HepG2 (cell line): ENCODE results near the gene ANKRD37. TPM values are rescaled to one million over a fixed set of nuclear protein-coding genes. Genes with fewer than 3 reads are reported as not detected.

ENCODE experiments used
- ATAC-seq: fragments of 200-7000 bp; cut with Tn5 transposase; 3 replicates; pipeline ENCODE4 v1.9.1; 2020; ENCODE audit warnings: mild to moderate bottlenecking, moderate library complexity
- BruUV-seq: library from RNA; stranded (reverse); fragments of 400-500 nt; replicated peaks from 2 replicates; lab custom pipeline; 2021; lab: Mats Ljungman, UMichigan
- CTCF ChIA-PET: fragments of 300-600 bp; formaldehyde crosslinking; extraction: SDS; loops from one replicate; lab custom pipeline; 2021; ENCODE audit warnings: low total read pairs, inconsistent platforms, low intra/inter-chr PET ratio; lab: Yijun Ruan, JAX
- POLR2A ChIA-PET: fragments of 350-600 bp; sonication (Branson Sonifier 250); formaldehyde crosslinking; loops from one replicate; lab custom pipeline; 2020; ENCODE audit warnings: antibody characterized with exemption, inconsistent platforms; lab: Yijun Ruan, JAX
- DNase-seq: peaks from one replicate; pipeline ENCODE4 v3.0.0-alpha.2; 2015; ENCODE audit warnings: low spot score
- FAIRE-seq: peaks from 3 replicates; lab custom pipeline; 2011; peaks lifted over from hg19 to GRCh38; lab: Jason Lieb, UNC
- H2AFZ ChIP-seq: one replicate; pipeline ENCODE4 v1.6.1; 2011; ENCODE audit warnings: low read length, inconsistent platforms
- H3K27ac ChIP-seq: fragments of 300-600 bp; 3 replicates; pipeline ENCODE4 v1.8.0; 2011; ENCODE audit warnings: mixed run types, mild to moderate bottlenecking, mixed read lengths, low read length, inconsistent platforms; ENCODE audit not compliant: insufficient read depth; ENCODE audit errors: extremely low read length
- H3K27me3 ChIP-seq, 2 experiments: fragments of 200-600 bp in 1 of 2; 2 replicates in 1 of 2; 3 replicates in 1 of 2; pipeline versions ENCODE4 v1.6.0 to v1.8.0; 2011; ENCODE audit warnings: low read length in 2 of 2, mild to moderate bottlenecking in 2 of 2, moderate library complexity in 2 of 2, inconsistent platforms in 1 of 2; ENCODE audit not compliant: insufficient read depth in 2 of 2, control insufficient read depth in 1 of 2
- H3K36me3 ChIP-seq, 2 experiments: fragments of 200-600 bp in 1 of 2; replicated peaks in 1 of 2; 2 replicates in 1 of 2; 3 replicates in 1 of 2; pipeline versions ENCODE4 v1.5.1 to v1.8.0; 2011; ENCODE audit warnings: low read length in 2 of 2, inconsistent platforms in 1 of 2; ENCODE audit not compliant: insufficient read depth in 2 of 2, control insufficient read depth in 1 of 2
- H3K4me1 ChIP-seq: 2 replicates; pipeline ENCODE4 v1.5.1; 2012; ENCODE audit warnings: low read length, inconsistent platforms; ENCODE audit not compliant: insufficient read depth
- H3K4me2 ChIP-seq: 2 replicates; pipeline ENCODE4 v1.6.0; 2011; ENCODE audit warnings: low read depth, low read length, inconsistent platforms
- H3K4me3 ChIP-seq, 3 experiments: fragments of 200-600 bp in 1 of 3; sonication (generic), shearing (Covaris generic) in 1 of 3; replicated peaks in 1 of 3; 2 replicates each; pipeline ENCODE4 v1.5.1; 2011 to 2016; ENCODE audit warnings: low read length in 3 of 3, inconsistent platforms in 2 of 3, low read depth in 2 of 3, mild to moderate bottlenecking in 2 of 3, control low read depth in 1 of 3, mixed read lengths in 1 of 3; ENCODE audit not compliant: insufficient read depth in 1 of 3
- H3K79me2 ChIP-seq: one replicate; pipeline ENCODE4 v1.6.1; 2011; ENCODE audit warnings: low read length, inconsistent platforms; ENCODE audit not compliant: insufficient read depth
- H3K9ac ChIP-seq: 2 replicates; pipeline ENCODE4 v1.6.0; 2011; ENCODE audit warnings: mild to moderate bottlenecking, low read depth, low read length, inconsistent platforms; ENCODE audit not compliant: insufficient read depth
- H3K9me3 ChIP-seq: 2 replicates; pipeline ENCODE4 v1.5.1; 2012; ENCODE audit warnings: mild to moderate bottlenecking, low read length
- H4K20me1 ChIP-seq: 2 replicates; pipeline ENCODE4 v1.6.0; 2011; ENCODE audit warnings: inconsistent platforms, mild to moderate bottlenecking, low read length, moderate library complexity; ENCODE audit not compliant: insufficient read depth
- AKAP8 ChIP-seq: sonication (generic); formaldehyde crosslinking; IDR thresholded peaks from 2 replicates; pipeline ENCODE4 v1.5.1; 2020; ENCODE audit warnings: mild to moderate bottlenecking, missing genetic modification reagents
- DMAP1 ChIP-seq: IDR thresholded peaks from 2 replicates; pipeline ENCODE4 v1.6.1; 2016
- HHEX ChIP-seq: IDR thresholded peaks from 2 replicates; pipeline ENCODE4 v1.6.1; 2016; ENCODE audit warnings: control low read depth
- HIVEP1 ChIP-seq: sonication (generic); formaldehyde crosslinking; IDR thresholded peaks from 2 replicates; pipeline ENCODE4 v1.4.0; 2020; ENCODE audit warnings: mild to moderate bottlenecking, missing genetic modification reagents
- IRF9 ChIP-seq: sonication (generic); formaldehyde crosslinking; IDR thresholded peaks from 2 replicates; pipeline ENCODE4 v1.8.0; 2022; ENCODE audit warnings: missing genetic modification reagents, mild to moderate bottlenecking, borderline replicate concordance
- KAT8 ChIP-seq: IDR thresholded peaks from 2 replicates; pipeline ENCODE4 v1.6.1; 2016; ENCODE audit warnings: missing genetic modification reagents, missing compliant biosample characterization
- RFX1 ChIP-seq: fragments of 450-650 bp; IDR thresholded peaks from 2 replicates; pipeline ENCODE4 v1.6.1; 2017
- SALL2 ChIP-seq: sonication (generic); formaldehyde crosslinking; IDR thresholded peaks from 2 replicates; pipeline ENCODE4 v1.8.1; 2023; ENCODE audit warnings: mild to moderate bottlenecking, missing genetic modification reagents, inconsistent platforms
- SRSF9 ChIP-seq: fragments of 200-400 bp; formaldehyde crosslinking; IDR thresholded peaks from 2 replicates; pipeline ENCODE4 v1.6.1; 2018; ENCODE audit warnings: borderline replicate concordance, mild to moderate bottlenecking, low read depth, low read length; ENCODE audit not compliant: insufficient read depth, poor library complexity, severe bottlenecking
- ZKSCAN1 ChIP-seq: fragments of 150-350 bp; IDR thresholded peaks from 2 replicates; pipeline ENCODE4 v1.6.1; 2014; ENCODE audit warnings: low read length
- ZNF367 ChIP-seq: sonication (generic); formaldehyde crosslinking; IDR thresholded peaks from 2 replicates; pipeline ENCODE4 v1.4.0; 2020; ENCODE audit warnings: missing genetic modification reagents, borderline replicate concordance
- ZNF747 ChIP-seq: sonication (generic); formaldehyde crosslinking; IDR thresholded peaks from 2 replicates; pipeline ENCODE4 v1.8.1; 2023; ENCODE audit warnings: missing genetic modification reagents, mild to moderate bottlenecking, borderline replicate concordance
- ZNF749 ChIP-seq: sonication (generic); formaldehyde crosslinking; IDR thresholded peaks from 2 replicates; pipeline ENCODE4 v1.8.0; 2022; ENCODE audit warnings: mild to moderate bottlenecking, missing genetic modification reagents, moderate library complexity, borderline replicate concordance
- ZSCAN20 ChIP-seq: sonication (generic); formaldehyde crosslinking; IDR thresholded peaks from 2 replicates; pipeline ENCODE4 v1.4.0; 2020; ENCODE audit warnings: missing genetic modification reagents, mild to moderate bottlenecking, borderline replicate concordance
- ZSCAN30 ChIP-seq: sonication (generic); formaldehyde crosslinking; IDR thresholded peaks from 2 replicates; pipeline ENCODE4 v1.5.0; 2020; ENCODE audit warnings: mild to moderate bottlenecking, missing genetic modification reagents
- WGBS: methylation state at CpG from one replicate; pipeline ENCODE4 v1.1.6; 2017; ENCODE audit warnings: low lambda C conversion rate; 5-methylcytosine and 5-hydroxymethylcytosine counted together
- in situ Hi-C: cut with HindIII; loops from 2 replicates; pipeline ENCODE4 v1.10.0; 2017; ENCODE audit warnings: low pct_unique_long_range_greater_than_20kb; ENCODE audit not compliant: extremely low pct_ligation_motif_present
- intact Hi-C: fragments of 100-400 bp; cut with micrococcal nuclease; formaldehyde crosslinking; loops from one replicate; pipeline ENCODE4 v1.10.0; 2022; ENCODE audit not compliant: unreplicated experiment
- polyA plus RNA-seq, 8 experiments: library from polyadenylated mRNA; depleted of rRNA in 3 of 8; stranded (reverse) in 7 of 8; unstranded in 1 of 8; fragments of >200 nt; fragmentation: Illumina TruSeq in 4 of 8; extraction: Trizol in 4 of 8; gene quantifications; 2 replicates each; pipeline versions ENCODE4 v1.2.1 to v1.2.3, GENCODE V29; 2011 to 2016; ENCODE audit warnings: low read depth in 4 of 8, missing spikeins in 1 of 8, mixed read lengths in 1 of 8; ENCODE audit not compliant: insufficient read depth in 1 of 8
- total RNA-seq, 5 experiments: library from RNA; depleted of rRNA; stranded (reverse); fragments of >200 nt; fragmentation: Illumina TruSeq; extraction: Trizol; gene quantifications; 2 replicates each; pipeline ENCODE4 v1.2.3, GENCODE V29; 2016; ENCODE audit warnings: low read depth in 1 of 5

The ANKRD37 gene
- total and polyA plus RNA-seq, 2 of the 13 experiments (the other 11 are each of a cell fraction or from before 2014, with no cell fraction given), result 2.2 to 51.4 TPM

GRCh38 chr4:185374573-185374972 lies 22.1 kb upstream of the ANKRD37 start:
- peaks cover 7% of the 10 kb centered on the region for H3K4me1 ChIP-seq
- FAIRE-seq, result no peak
- no peak overlapping the region for H3K9ac ChIP-seq
- no peaks in the 10 kb centered on the region for H4K20me1 ChIP-seq
- no peak overlapping the region for H2AFZ ChIP-seq
- ATAC-seq, result no peak
- TF ChIP-seq ZNF749, result no peak
- DNase-seq, result no peak
- H3K27ac ChIP-seq, result no peak overlapping the region
- intact Hi-C loops (no loop called here), in situ Hi-C loops (no loop called here)
- POLR2A ChIA-PET, result no interaction called here
- BruUV-seq, result no TSS peak
- H3K79me2 ChIP-seq, result no peaks in the 10 kb centered on the region
- WGBS, result 98% methylated on average over 6 of the region's 6 CpGs
- no peaks in the 10 kb centered on the region for H3K9me3 ChIP-seq
- peaks cover 6 to 7% of the 10 kb centered on the region in 2 experiments; a peak in 2 of 5 replicates for H3K36me3 ChIP-seq
- H3K4me2 ChIP-seq, result no peak overlapping the region
- CTCF ChIA-PET, result no interaction called here
- H3K27me3 ChIP-seq, result no peaks in the 10 kb centered on the region
- no peak overlapping the region for H3K4me3 ChIP-seq

- no peak overlapping the region for H3K9ac ChIP-seq
Observed at GRCh38 chr4:185378264-185378663, 18.4 kb upstream of the ANKRD37 start.

More at GRCh38 chr4:185378264-185378663, 18.4 kb upstream of the ANKRD37 start:
- CTCF ChIA-PET, result no interaction called here
- Histone ChIP-seq H3K9me3 (no peaks in the 10 kb centered on the region), H3K36me3 (peaks cover 0 to 2% of the 10 kb centered on the region in 2 experiments; a peak in 1 of 5 replicates), H3K27me3 (no peaks in the 10 kb centered on the region), H3K4me1 (peaks cover 41% of the 10 kb centered on the region), H3K4me2 (no peak overlapping the region), H3K27ac (no peak overlapping the region), H3K4me3 (no peak overlapping the region), H4K20me1 (no peaks in the 10 kb centered on the region), H2AFZ (no peak overlapping the region), H3K79me2 (no peaks in the 10 kb centered on the region)
- TF ChIP-seq ZNF367 (CRISPR knock-in tag) (no peak), ZNF747 (CRISPR knock-in tag) (no peak), KAT8 (CRISPR knock-in tag) (no peak), DMAP1 (CRISPR knock-in tag) (no peak), ZNF749 (no peak), RFX1 (no peak), SALL2 (CRISPR knock-in tag) (no peak), ZSCAN30 (no peak), HHEX (CRISPR knock-in tag) (no peak), IRF9 (CRISPR knock-in tag) (no peak), ZKSCAN1 (no peak), SRSF9 (no peak), ZSCAN20 (CRISPR knock-in tag) (no peak), AKAP8 (CRISPR knock-in tag) (no peak), HIVEP1 (CRISPR knock-in tag) (no peak)
- WGBS, result 84% methylated on average over 6 of the region's 6 CpGs
- no peak for FAIRE-seq
- intact Hi-C loops, result no loop called here
- no TSS peak for BruUV-seq
- POLR2A ChIA-PET, result interaction anchor here (2.0 kb wide), 1 partner anchor 19 kb away, joined by 5 read pairs; the partner anchor contains the start of gene ANKRD37
- in situ Hi-C loops, result no loop called here
- no peak for DNase-seq
- no peak for ATAC-seq
